K562 (cell line): ENCODE data around the gene PITHD1. TPM values are rescaled to one million over a fixed set of nuclear protein-coding genes. Genes with fewer than 3 reads are reported as not detected.
A peak's percentile ranks its signal among the peaks of the same experiment; 100 is the strongest.

Experiments
- MTA3 ChIP-seq: fragments of 450-650 bp; formaldehyde crosslinking; IDR thresholded peaks from 2 replicates; pipeline ENCODE4 v1.6.1; 2017; ENCODE audit warnings: mild to moderate bottlenecking, borderline replicate concordance
- TAF1 ChIP-seq: IDR thresholded peaks from 2 replicates; pipeline ENCODE4 v1.6.1; 2011; ENCODE audit warnings: mild to moderate bottlenecking, low read length, moderate library complexity; ENCODE audit not compliant: insufficient read depth, control insufficient read depth, severe bottlenecking; ENCODE audit errors: extremely low read depth
- polyA plus RNA-seq, 8 experiments: library from polyadenylated mRNA; depleted of rRNA in 4 of 8; stranded (reverse) in 5 of 8; unstranded in 3 of 8; fragments of >200 nt; fragmentation: Nextera tagmentation in 2 of 8; fragmentation: Illumina TruSeq in 1 of 8; extraction: Ambion mirVana in 2 of 8; extraction: Trizol in 1 of 8; gene quantifications; 2 replicates each; pipeline versions ENCODE4 v1.2.1 to v1.2.3, GENCODE V29; 2011 to 2014; ENCODE audit warnings: inconsistent platforms in 1 of 8, missing spikeins in 1 of 8
- total RNA-seq, 7 experiments: library from RNA; depleted of rRNA in 6 of 7; stranded (reverse); fragments of >200 nt in 6 of 7; fragmentation: Illumina TruSeq in 2 of 7; extraction: Trizol in 2 of 7; gene quantifications; 2 replicates each; pipeline versions ENCODE4 v1.2.1 to v1.2.3, GENCODE V29; 2011 to 2021; ENCODE audit warnings: low replicate concordance in 1 of 7
- TF ChIP-seq, protein P1 (sequence below): fragments of 450-650 bp; IDR thresholded peaks from 2 replicates; pipeline ENCODE4 v1.6.1; 2016; ENCODE audit warnings: mild to moderate bottlenecking, moderate library complexity
- TF ChIP-seq, protein P2 (sequence below), 2 experiments: fragments of 450-650 bp; IDR thresholded peaks; 2 replicates each; pipeline ENCODE4 v1.6.1; 2016; ENCODE audit warnings: mild to moderate bottlenecking in 2 of 2, borderline replicate concordance in 1 of 2, low read depth in 1 of 2, moderate library complexity in 1 of 2

The PITHD1 gene
- total and polyA plus RNA-seq, 9 of the 15 experiments (the other 6 are each of a cell fraction or from before 2014, with no cell fraction given): 46.5 to 175 (median 149) TPM

- TF ChIP-seq, protein P1, sequence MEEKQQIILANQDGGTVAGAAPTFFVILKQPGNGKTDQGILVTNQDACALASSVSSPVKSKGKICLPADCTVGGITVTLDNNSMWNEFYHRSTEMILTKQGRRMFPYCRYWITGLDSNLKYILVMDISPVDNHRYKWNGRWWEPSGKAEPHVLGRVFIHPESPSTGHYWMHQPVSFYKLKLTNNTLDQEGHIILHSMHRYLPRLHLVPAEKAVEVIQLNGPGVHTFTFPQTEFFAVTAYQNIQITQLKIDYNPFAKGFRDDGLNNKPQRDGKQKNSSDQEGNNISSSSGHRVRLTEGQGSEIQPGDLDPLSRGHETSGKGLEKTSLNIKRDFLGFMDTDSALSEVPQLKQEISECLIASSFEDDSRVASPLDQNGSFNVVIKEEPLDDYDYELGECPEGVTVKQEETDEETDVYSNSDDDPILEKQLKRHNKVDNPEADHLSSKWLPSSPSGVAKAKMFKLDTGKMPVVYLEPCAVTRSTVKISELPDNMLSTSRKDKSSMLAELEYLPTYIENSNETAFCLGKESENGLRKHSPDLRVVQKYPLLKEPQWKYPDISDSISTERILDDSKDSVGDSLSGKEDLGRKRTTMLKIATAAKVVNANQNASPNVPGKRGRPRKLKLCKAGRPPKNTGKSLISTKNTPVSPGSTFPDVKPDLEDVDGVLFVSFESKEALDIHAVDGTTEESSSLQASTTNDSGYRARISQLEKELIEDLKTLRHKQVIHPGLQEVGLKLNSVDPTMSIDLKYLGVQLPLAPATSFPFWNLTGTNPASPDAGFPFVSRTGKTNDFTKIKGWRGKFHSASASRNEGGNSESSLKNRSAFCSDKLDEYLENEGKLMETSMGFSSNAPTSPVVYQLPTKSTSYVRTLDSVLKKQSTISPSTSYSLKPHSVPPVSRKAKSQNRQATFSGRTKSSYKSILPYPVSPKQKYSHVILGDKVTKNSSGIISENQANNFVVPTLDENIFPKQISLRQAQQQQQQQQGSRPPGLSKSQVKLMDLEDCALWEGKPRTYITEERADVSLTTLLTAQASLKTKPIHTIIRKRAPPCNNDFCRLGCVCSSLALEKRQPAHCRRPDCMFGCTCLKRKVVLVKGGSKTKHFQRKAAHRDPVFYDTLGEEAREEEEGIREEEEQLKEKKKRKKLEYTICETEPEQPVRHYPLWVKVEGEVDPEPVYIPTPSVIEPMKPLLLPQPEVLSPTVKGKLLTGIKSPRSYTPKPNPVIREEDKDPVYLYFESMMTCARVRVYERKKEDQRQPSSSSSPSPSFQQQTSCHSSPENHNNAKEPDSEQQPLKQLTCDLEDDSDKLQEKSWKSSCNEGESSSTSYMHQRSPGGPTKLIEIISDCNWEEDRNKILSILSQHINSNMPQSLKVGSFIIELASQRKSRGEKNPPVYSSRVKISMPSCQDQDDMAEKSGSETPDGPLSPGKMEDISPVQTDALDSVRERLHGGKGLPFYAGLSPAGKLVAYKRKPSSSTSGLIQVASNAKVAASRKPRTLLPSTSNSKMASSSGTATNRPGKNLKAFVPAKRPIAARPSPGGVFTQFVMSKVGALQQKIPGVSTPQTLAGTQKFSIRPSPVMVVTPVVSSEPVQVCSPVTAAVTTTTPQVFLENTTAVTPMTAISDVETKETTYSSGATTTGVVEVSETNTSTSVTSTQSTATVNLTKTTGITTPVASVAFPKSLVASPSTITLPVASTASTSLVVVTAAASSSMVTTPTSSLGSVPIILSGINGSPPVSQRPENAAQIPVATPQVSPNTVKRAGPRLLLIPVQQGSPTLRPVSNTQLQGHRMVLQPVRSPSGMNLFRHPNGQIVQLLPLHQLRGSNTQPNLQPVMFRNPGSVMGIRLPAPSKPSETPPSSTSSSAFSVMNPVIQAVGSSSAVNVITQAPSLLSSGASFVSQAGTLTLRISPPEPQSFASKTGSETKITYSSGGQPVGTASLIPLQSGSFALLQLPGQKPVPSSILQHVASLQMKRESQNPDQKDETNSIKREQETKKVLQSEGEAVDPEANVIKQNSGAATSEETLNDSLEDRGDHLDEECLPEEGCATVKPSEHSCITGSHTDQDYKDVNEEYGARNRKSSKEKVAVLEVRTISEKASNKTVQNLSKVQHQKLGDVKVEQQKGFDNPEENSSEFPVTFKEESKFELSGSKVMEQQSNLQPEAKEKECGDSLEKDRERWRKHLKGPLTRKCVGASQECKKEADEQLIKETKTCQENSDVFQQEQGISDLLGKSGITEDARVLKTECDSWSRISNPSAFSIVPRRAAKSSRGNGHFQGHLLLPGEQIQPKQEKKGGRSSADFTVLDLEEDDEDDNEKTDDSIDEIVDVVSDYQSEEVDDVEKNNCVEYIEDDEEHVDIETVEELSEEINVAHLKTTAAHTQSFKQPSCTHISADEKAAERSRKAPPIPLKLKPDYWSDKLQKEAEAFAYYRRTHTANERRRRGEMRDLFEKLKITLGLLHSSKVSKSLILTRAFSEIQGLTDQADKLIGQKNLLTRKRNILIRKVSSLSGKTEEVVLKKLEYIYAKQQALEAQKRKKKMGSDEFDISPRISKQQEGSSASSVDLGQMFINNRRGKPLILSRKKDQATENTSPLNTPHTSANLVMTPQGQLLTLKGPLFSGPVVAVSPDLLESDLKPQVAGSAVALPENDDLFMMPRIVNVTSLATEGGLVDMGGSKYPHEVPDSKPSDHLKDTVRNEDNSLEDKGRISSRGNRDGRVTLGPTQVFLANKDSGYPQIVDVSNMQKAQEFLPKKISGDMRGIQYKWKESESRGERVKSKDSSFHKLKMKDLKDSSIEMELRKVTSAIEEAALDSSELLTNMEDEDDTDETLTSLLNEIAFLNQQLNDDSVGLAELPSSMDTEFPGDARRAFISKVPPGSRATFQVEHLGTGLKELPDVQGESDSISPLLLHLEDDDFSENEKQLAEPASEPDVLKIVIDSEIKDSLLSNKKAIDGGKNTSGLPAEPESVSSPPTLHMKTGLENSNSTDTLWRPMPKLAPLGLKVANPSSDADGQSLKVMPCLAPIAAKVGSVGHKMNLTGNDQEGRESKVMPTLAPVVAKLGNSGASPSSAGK: peak; percentile 65
- TF ChIP-seq TAF1 (peak; percentile 62), MTA3 (peak; percentile 45; the same call in 1 of the 2 replicates)
- TF ChIP-seq, protein P2, sequence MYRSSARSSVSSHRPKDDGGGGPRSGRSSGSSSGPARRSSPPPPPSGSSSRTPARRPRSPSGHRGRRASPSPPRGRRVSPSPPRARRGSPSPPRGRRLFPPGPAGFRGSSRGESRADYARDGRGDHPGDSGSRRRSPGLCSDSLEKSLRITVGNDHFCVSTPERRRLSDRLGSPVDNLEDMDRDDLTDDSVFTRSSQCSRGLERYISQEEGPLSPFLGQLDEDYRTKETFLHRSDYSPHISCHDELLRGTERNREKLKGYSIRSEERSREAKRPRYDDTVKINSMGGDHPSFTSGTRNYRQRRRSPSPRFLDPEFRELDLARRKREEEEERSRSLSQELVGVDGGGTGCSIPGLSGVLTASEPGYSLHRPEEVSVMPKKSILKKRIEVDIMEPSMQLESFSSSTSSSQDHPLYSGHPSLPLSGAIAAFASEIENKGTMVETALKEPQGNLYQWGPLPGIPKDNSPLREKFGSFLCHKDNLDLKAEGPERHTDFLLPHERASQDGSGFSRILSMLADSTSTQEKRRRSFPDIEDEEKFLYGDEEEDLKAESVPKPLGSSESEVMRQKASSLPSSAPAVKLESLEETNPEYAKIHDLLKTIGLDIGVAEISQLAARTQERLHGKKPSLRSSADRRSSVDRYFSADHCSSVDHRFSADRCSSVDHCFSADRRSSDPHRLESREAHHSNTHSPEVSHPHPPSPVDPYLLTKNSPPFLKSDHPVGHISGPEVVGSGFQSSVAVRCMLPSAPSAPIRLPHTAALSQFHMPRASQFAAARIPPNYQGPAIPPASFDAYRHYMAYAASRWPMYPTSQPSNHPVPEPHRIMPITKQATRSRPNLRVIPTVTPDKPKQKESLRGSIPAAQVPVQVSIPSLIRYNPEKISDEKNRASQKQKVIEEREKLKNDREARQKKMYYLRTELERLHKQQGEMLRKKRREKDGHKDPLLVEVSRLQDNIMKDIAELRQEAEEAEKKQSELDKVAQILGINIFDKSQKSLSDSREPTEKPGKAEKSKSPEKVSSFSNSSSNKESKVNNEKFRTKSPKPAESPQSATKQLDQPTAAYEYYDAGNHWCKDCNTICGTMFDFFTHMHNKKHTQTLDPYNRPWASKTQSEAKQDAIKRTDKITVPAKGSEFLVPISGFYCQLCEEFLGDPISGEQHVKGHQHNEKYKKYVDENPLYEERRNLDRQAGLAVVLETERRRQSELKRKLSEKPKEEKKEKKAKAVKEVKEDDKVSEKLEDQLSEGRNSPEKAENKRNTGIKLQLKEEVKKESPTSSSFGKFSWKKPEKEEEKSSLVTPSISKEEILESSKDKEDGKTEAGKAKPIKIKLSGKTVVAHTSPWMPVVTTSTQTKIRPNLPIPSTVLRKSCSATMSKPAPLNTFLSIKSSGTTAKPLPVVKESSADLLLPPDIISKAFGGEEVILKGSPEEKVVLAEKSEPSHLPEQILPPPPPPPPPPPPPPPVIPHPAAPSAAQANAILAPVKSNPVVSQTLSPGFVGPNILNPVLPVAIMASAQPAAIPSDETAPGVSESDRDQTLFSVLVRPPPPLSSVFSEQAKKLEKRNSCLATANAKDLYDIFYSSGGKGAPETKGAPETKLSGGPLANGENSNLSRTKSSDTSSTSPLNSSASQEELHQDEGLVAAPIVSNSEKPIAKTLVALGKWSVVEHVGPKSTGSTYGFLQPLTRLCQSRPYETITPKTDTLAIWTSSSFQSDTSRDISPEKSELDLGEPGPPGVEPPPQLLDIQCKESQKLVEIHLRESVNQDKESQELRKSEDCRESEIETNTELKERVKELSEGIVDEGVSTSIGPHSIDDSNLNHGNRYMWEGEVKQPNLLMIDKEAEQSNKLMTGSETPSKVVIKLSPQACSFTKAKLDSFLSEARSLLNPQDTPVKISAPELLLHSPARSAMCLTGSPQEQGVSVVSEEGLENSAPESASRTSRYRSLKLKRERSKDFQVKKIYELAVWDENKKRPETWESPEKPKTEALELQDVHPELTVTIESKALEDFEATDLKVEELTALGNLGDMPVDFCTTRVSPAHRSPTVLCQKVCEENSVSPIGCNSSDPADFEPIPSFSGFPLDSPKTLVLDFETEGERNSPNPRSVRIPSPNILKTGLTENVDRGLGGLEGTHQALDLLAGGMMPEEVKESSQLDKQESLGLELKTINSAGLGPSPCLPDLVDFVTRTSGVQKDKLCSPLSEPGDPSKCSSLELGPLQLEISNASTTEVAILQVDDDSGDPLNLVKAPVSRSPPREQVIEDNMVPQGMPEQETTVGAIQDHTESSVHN (IDR thresholded peaks at IDR 0.05; ENCODE audit: borderline replicate concordance in 1 of 2, low read depth in 1 of 2): 0 out of 4 replicates have a peak, but pooled peaks of 1 of the 2 experiments have one; percentile 36
Observed at GRCh38 chr1:23799570-23800399, 21.6 kb downstream of the PITHD1 start (continued).
